ENCODE data around the gene SPINK7. TPM values are rescaled to one million over a fixed set of nuclear protein-coding genes. Genes with fewer than 3 reads are reported as not detected.

SPINK7 gene
- total RNA-seq, 1 donor from 2014 or later: not detected

DNA sequence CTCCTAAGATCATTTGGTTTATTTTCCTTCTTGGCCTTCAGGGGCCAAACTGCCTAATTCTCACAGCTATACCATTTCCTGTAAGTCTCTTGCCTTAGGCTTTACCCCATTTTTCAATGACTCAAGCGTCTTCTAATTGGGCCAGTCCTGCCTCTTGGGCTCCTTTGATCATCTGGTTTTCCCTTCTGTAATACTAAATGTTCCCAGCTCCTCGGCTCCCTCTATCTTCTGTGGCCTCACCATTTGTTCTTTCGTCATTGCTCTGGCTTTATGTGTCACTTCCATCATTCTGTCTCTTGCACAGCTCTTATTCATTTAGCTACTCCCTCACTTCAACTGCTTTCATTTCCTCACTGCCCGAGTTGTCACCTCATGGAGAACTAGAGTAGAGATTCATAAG, 14.5 kb upstream of the SPINK7 start:
- H3K9me3 ChIP-seq: no peaks in the 10 kb centered on the region

DNA sequence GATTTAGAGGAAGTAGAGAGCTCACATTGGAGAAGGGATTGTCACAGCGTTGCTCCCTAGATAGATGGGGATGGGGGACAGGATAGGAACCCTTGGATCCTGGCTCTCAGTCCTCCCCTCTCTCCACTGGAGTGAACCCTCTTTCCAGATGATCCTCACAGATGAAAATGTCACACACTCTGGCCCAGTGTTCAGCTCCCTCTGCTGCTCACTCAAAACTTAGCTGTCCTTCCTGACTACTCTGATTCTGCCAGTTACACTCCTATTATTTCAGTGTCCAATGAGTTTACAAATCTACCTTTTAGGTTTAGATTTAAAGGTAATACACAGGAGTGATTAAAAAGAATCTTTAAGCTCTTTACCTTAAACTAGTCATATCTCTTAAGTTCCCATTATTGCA, 5.8 kb upstream of the SPINK7 start:
- intact Hi-C loops (cut with DNase I): no loop called here
- Histone ChIP-seq H3K9me3 (no peaks in the 10 kb centered on the region), H3K4me3 (no peak overlapping the region), H3K4me1 (no peaks in the 10 kb centered on the region), H3K27ac (no peak overlapping the region), H3K36me3 (no peaks in the 10 kb centered on the region), H3K27me3 (ENCODE audit: low read depth) (no peaks in the 10 kb centered on the region)
- DNase-seq (no peak), ATAC-seq (no peak)
- TF ChIP-seq, protein P1, sequence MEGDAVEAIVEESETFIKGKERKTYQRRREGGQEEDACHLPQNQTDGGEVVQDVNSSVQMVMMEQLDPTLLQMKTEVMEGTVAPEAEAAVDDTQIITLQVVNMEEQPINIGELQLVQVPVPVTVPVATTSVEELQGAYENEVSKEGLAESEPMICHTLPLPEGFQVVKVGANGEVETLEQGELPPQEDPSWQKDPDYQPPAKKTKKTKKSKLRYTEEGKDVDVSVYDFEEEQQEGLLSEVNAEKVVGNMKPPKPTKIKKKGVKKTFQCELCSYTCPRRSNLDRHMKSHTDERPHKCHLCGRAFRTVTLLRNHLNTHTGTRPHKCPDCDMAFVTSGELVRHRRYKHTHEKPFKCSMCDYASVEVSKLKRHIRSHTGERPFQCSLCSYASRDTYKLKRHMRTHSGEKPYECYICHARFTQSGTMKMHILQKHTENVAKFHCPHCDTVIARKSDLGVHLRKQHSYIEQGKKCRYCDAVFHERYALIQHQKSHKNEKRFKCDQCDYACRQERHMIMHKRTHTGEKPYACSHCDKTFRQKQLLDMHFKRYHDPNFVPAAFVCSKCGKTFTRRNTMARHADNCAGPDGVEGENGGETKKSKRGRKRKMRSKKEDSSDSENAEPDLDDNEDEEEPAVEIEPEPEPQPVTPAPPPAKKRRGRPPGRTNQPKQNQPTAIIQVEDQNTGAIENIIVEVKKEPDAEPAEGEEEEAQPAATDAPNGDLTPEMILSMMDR (IDR thresholded peaks at IDR 0.05): no peak

More for the DNA sequence above, 14.5 kb upstream of the SPINK7 start:
- no peak for ATAC-seq
- Histone ChIP-seq H3K36me3 (no peaks in the 10 kb centered on the region), H3K4me3 (no peak overlapping the region), H3K4me1 (no peaks in the 10 kb centered on the region), H3K27me3 (ENCODE audit: low read depth) (no peaks in the 10 kb centered on the region), H3K27ac (no peak overlapping the region)
- intact Hi-C loops (cut with DNase I): no loop called here
- DNase-seq: no peak
- TF ChIP-seq, protein P1 (IDR thresholded peaks at IDR 0.05): no peak

DNA sequence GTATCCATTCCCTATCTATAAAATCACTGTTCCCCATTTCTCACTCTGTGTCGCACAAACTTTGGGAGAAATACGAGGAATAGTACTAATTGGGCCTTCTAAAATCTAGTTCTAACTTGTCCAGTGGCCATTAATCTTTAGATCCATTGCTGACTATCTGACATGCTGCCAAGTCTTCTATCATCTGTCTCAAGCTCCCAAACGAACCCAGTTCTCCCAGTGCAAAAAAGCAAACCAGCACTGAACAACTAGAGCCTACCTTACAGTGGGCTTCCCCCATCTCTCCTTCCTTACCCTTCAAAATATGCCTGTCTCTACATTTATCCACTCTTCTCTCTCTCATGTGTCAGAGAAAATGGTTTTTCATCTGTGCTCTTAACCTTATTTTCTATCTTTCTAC, 3.2 kb upstream of the SPINK7 start:
- H3K4me1 ChIP-seq: no peaks in the 10 kb centered on the region
- DNase-seq (no peak), ATAC-seq (no peak)
- intact Hi-C loops (cut with DNase I): no loop called here
- no peaks in the 10 kb centered on the region for H3K27me3 ChIP-seq (ENCODE audit: low read depth)
- H3K4me3 ChIP-seq: no peak overlapping the region
- H3K9me3 ChIP-seq: no peaks in the 10 kb centered on the region
- H3K36me3 ChIP-seq: no peaks in the 10 kb centered on the region
- H3K27ac ChIP-seq: no peak overlapping the region
- TF ChIP-seq, protein P1 (IDR thresholded peaks at IDR 0.05): no peak

DNA sequence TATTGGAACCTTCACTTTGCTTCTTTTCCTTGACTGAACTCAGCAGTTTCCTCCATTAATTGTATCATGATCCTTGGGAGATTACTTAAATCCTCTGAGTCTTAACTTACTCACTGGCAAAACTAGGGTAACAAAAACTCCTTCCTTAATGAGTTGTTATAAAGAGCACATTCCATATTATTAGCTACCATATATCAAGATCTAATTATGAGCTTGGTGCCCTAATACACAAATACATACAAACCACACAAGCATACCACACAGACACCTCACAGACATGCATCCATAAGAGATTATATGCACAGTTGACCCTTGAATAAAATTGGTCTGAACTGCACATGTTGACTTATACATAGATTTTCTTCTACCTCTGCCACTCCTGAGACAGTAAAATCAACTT, 2.5 kb upstream of the SPINK7 start:
- Histone ChIP-seq H3K9me3 (no peaks in the 10 kb centered on the region), H3K27me3 (ENCODE audit: low read depth) (no peaks in the 10 kb centered on the region), H3K4me1 (no peaks in the 10 kb centered on the region), H3K36me3 (no peaks in the 10 kb centered on the region), H3K27ac (no peak overlapping the region), H3K4me3 (no peak overlapping the region)
- intact Hi-C loops (cut with DNase I): no loop called here
- TF ChIP-seq, protein P1 (IDR thresholded peaks at IDR 0.05): no peak
- ATAC-seq (no peak), DNase-seq (no peak)

DNA sequence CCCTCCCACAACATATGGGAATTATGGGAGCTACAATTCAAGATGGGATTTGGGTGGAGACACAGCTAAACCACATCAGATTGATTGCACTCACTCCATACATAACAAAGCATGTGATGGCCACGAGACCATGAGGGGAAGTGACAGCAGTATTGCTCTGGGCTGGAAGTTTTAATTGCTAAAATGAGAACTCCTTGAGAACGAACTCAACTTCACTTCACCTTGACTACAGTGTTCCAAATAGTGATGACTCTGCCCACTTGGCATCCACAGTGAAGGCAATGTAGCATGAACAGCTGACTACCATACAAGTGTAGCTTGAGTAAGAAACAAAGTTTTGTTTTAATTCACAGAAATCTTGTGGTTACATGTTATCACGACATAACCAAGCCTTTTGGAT, 739 bp upstream of the SPINK7 start:
- Histone ChIP-seq H3K36me3 (no peaks in the 10 kb centered on the region), H3K27ac (no peak overlapping the region), H3K4me1 (no peaks in the 10 kb centered on the region), H3K27me3 (ENCODE audit: low read depth) (no peaks in the 10 kb centered on the region), H3K4me3 (no peak overlapping the region), H3K9me3 (no peaks in the 10 kb centered on the region)
- no peak for DNase-seq
- no peak for ATAC-seq
- TF ChIP-seq, protein P1 (IDR thresholded peaks at IDR 0.05): no peak
- intact Hi-C loops (cut with DNase I): no loop called here

DNA sequence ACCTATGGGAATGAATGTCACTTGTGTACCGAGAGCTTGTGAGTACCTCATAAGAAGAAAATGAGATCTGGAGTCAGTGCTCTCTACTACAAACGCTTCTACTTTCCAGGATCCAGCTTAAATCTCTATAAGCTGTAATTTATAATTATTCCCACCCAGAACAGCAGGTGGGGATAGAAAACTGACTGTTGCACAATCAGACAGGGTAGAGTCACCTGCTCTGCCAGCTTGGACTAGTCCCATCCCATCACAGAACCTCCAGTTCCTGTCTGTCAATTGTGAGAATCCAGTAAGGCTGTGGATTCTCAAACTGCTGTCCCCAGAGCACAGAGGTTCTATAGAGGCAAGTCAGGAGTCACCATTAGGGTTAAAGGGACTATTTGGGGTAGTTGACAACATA, 2.0 kb downstream of the SPINK7 start:
- TF ChIP-seq, protein P1 (IDR thresholded peaks at IDR 0.05): no peak
- Histone ChIP-seq H3K4me3 (no peak overlapping the region), H3K36me3 (no peaks in the 10 kb centered on the region), H3K4me1 (no peaks in the 10 kb centered on the region), H3K27me3 (ENCODE audit: low read depth) (no peaks in the 10 kb centered on the region), H3K27ac (no peak overlapping the region), H3K9me3 (no peaks in the 10 kb centered on the region)
- DNase-seq (no peak), ATAC-seq (no peak)
- intact Hi-C loops (cut with DNase I): no loop called here

Measured in lower lobe of right lung (tissue), 2 donors.